Measurements from ENCODE around the gene ZNF599. TPM values are rescaled to one million over a fixed set of nuclear protein-coding genes. Genes with fewer than 3 reads are reported as not detected.

Gene ZNF599
- total RNA-seq, 1 experiment from 2014 or later, result 2.2 TPM

DNA sequence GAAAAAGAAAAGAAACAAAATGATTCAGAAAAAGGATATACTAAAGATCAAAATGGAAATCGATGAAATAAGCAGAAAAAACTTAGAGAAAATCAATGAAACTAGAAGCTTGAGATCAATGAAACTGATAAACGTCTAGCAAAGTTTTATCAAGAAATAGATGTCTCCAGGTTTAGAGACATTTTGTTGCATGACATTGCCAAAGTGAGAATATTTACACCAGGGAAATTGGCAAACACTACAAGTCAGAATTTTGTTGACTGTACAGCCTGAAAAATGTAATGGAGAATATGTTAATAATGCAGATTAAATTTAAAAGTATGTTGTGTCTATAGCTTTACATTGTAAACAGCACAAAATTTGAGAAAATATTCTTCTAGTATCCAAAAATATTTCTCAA lies 5.3 kb upstream of the ZNF599 start:
- RAD21 ChIA-PET (ENCODE audit: low non-redundant PET in 1 of 2, low total read pairs in 2 of 2, uncharacterized antibody in 2 of 2, unreplicated experiment in 2 of 2), result no interaction called here
- Histone ChIP-seq H3K4me2 (ENCODE audit: low read length) (no peak overlapping the region), H4K20me1 (ENCODE audit: insufficient read depth) (no peaks in the 10 kb centered on the region), H3K9me2 (ENCODE audit: insufficient read depth) (no peaks in the 10 kb centered on the region), H3K4me3 (replicated peaks in 1 of 2; ENCODE audit: low read depth in 1 of 2, low read length in 2 of 2) (no peak overlapping the region), H2AFZ (ENCODE audit: low read depth, low read length, poor library complexity, severe bottlenecking) (no peak overlapping the region), H3K4me1 (ENCODE audit: control insufficient read depth in 1 of 2, insufficient read depth in 2 of 2, low read length in 2 of 2) (no peaks in the 10 kb centered on the region), H3K27ac (ENCODE audit: low read depth, low read length) (no peak overlapping the region), H3K27me3 (ENCODE audit: insufficient read depth, low read length) (no peaks in the 10 kb centered on the region), H3K9me3 (ENCODE audit: control insufficient read depth in 1 of 2, insufficient read depth in 1 of 2, low read depth in 1 of 2, low read length in 2 of 2) (peaks cover 7 to 10% of the 10 kb centered on the region in 2 experiments; a peak in 2 of 4 replicates), H3K79me2 (ENCODE audit: insufficient read depth, low read length) (no peaks in the 10 kb centered on the region), H3K36me3 (ENCODE audit: control insufficient read depth in 1 of 2, insufficient read depth in 2 of 2, low read length in 2 of 2) (no peaks in the 10 kb centered on the region), H3K9ac (ENCODE audit: low read length) (no peak overlapping the region)
- CTCF ChIA-PET, result no interaction called here
- ATAC-seq, result no peak
- DNase-seq (ENCODE audit: low read depth, low spot score), result no peak
- BruUV-seq (replicated peaks), result no TSS peak
- intact Hi-C loops (cut with micrococcal nuclease), result no loop called here
- TF ChIP-seq JUND (IDR thresholded peaks at IDR 0.05) (no peak), POLR2AphosphoS5 (IDR thresholded peaks at IDR 0.05; ENCODE audit: low read depth, low read length) (no peak), EZH2phosphoT487 (IDR thresholded peaks at IDR 0.05; ENCODE audit: borderline replicate concordance) (no peak), RAD21 (IDR thresholded peaks at IDR 0.05; ENCODE audit: low read depth) (no peak), SP1 (IDR thresholded peaks at IDR 0.05; ENCODE audit: low read depth) (no peak), ELF1 (IDR thresholded peaks at IDR 0.05; ENCODE audit: borderline replicate concordance, low read depth) (no peak), FOSL1 (IDR thresholded peaks at IDR 0.05; ENCODE audit: low read depth) (no peak), EGR1 (IDR thresholded peaks at IDR 0.05; ENCODE audit: low read depth) (no peak), POLR2A (IDR thresholded peaks at IDR 0.05; ENCODE audit: borderline replicate concordance, extremely low read depth, insufficient read depth, insufficient read length) (no peak), TCF7L2 (IDR thresholded peaks at IDR 0.05; ENCODE audit: borderline replicate concordance, extremely low read depth, insufficient read depth, insufficient read length) (no peak), YY1 (IDR thresholded peaks at IDR 0.05; ENCODE audit: extremely low read depth, insufficient replicate concordance, low read depth, low read length) (no peak), CEBPB (IDR thresholded peaks at IDR 0.05; ENCODE audit: low read depth) (no peak), SRF (IDR thresholded peaks at IDR 0.05; ENCODE audit: low read depth) (no peak), ZNF274 (IDR thresholded peaks at IDR 0.05; ENCODE audit: low read depth, low read length) (no peak), CBX3 (IDR thresholded peaks at IDR 0.05; ENCODE audit: low read depth) (no peak)
- TF ChIP-seq, protein P1, sequence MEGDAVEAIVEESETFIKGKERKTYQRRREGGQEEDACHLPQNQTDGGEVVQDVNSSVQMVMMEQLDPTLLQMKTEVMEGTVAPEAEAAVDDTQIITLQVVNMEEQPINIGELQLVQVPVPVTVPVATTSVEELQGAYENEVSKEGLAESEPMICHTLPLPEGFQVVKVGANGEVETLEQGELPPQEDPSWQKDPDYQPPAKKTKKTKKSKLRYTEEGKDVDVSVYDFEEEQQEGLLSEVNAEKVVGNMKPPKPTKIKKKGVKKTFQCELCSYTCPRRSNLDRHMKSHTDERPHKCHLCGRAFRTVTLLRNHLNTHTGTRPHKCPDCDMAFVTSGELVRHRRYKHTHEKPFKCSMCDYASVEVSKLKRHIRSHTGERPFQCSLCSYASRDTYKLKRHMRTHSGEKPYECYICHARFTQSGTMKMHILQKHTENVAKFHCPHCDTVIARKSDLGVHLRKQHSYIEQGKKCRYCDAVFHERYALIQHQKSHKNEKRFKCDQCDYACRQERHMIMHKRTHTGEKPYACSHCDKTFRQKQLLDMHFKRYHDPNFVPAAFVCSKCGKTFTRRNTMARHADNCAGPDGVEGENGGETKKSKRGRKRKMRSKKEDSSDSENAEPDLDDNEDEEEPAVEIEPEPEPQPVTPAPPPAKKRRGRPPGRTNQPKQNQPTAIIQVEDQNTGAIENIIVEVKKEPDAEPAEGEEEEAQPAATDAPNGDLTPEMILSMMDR (IDR thresholded peaks at IDR 0.05 in 2 of 3, conservative IDR thresholded peaks at IDR 0.05 in 1 of 3; ENCODE audit: borderline replicate concordance in 1 of 3, insufficient read depth in 1 of 3, low read depth in 2 of 3, low read length in 2 of 3), result no peak
- TF ChIP-seq, protein P2, sequence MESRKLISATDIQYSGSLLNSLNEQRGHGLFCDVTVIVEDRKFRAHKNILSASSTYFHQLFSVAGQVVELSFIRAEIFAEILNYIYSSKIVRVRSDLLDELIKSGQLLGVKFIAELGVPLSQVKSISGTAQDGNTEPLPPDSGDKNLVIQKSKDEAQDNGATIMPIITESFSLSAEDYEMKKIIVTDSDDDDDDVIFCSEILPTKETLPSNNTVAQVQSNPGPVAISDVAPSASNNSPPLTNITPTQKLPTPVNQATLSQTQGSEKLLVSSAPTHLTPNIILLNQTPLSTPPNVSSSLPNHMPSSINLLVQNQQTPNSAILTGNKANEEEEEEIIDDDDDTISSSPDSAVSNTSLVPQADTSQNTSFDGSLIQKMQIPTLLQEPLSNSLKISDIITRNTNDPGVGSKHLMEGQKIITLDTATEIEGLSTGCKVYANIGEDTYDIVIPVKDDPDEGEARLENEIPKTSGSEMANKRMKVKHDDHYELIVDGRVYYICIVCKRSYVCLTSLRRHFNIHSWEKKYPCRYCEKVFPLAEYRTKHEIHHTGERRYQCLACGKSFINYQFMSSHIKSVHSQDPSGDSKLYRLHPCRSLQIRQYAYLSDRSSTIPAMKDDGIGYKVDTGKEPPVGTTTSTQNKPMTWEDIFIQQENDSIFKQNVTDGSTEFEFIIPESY (IDR thresholded peaks at IDR 0.05; ENCODE audit: extremely low read depth, insufficient replicate concordance, low read length), result no peak
- TF ChIP-seq, protein P3, sequence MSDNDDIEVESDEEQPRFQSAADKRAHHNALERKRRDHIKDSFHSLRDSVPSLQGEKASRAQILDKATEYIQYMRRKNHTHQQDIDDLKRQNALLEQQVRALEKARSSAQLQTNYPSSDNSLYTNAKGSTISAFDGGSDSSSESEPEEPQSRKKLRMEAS (IDR thresholded peaks at IDR 0.05), result no peak
- TF ChIP-seq, protein P4, sequence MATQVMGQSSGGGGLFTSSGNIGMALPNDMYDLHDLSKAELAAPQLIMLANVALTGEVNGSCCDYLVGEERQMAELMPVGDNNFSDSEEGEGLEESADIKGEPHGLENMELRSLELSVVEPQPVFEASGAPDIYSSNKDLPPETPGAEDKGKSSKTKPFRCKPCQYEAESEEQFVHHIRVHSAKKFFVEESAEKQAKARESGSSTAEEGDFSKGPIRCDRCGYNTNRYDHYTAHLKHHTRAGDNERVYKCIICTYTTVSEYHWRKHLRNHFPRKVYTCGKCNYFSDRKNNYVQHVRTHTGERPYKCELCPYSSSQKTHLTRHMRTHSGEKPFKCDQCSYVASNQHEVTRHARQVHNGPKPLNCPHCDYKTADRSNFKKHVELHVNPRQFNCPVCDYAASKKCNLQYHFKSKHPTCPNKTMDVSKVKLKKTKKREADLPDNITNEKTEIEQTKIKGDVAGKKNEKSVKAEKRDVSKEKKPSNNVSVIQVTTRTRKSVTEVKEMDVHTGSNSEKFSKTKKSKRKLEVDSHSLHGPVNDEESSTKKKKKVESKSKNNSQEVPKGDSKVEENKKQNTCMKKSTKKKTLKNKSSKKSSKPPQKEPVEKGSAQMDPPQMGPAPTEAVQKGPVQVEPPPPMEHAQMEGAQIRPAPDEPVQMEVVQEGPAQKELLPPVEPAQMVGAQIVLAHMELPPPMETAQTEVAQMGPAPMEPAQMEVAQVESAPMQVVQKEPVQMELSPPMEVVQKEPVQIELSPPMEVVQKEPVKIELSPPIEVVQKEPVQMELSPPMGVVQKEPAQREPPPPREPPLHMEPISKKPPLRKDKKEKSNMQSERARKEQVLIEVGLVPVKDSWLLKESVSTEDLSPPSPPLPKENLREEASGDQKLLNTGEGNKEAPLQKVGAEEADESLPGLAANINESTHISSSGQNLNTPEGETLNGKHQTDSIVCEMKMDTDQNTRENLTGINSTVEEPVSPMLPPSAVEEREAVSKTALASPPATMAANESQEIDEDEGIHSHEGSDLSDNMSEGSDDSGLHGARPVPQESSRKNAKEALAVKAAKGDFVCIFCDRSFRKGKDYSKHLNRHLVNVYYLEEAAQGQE (IDR thresholded peaks at IDR 0.05; ENCODE audit: low read depth), result no peak
- POLR2A ChIA-PET, result no interaction called here
